Measurements from ENCODE around the gene CALR.

GRCh38 chr19:12992729-12993128, 54.3 kb downstream of the CALR start:
- TF ChIP-seq CTCF (IDR thresholded peaks at IDR 0.05), result no peak
- TF ChIP-seq POLR2A (IDR thresholded peaks at IDR 0.05), result no peak
